ENCODE results near the gene RASSF4. TPM values are rescaled to one million over a fixed set of nuclear protein-coding genes. Genes with fewer than 3 reads are reported as not detected.

Gene RASSF4
- total and polyA plus RNA-seq, 2 experiments from 2014 or later: 2.1 to 2.3 TPM

- Histone ChIP-seq H3K36me3 (ENCODE audit: low read depth) (no peaks in the 10 kb centered on the region), H4K20me1 (ENCODE audit: insufficient read depth) (no peaks in the 10 kb centered on the region), H3F3A (ENCODE audit: insufficient read depth) (no peaks in the 10 kb centered on the region; the same call in 1 of the 2 replicates), H3K27me3 (replicated peaks; ENCODE audit: insufficient read depth) (no peaks in the 10 kb centered on the region), H3K4me1 (ENCODE audit: insufficient read depth) (peaks cover 12% of the 10 kb centered on the region), H3K9me2 (ENCODE audit: insufficient read depth) (no peaks in the 10 kb centered on the region), H3K4me3 (no peak overlapping the region), H3K79me2 (ENCODE audit: insufficient read depth) (no peaks in the 10 kb centered on the region), H3K9ac (no peak overlapping the region), H3K27ac (no peak overlapping the region), H3K9me3 (ENCODE audit: low read depth) (no peaks in the 10 kb centered on the region), H2AFZ (no peak overlapping the region), H3K4me2 (ENCODE audit: unreplicated experiment) (no peak overlapping the region)
- WGBS, 2 experiments (ENCODE audit: low coverage in 1 of 2, low lambda C conversion rate in 2 of 2, missing lambda C conversion rate in 2 of 2): 64 to 69% methylated on average over 7 of the region's 7 CpGs
- TF ChIP-seq EZH2phosphoT487 (IDR thresholded peaks at IDR 0.05; ENCODE audit: insufficient read depth, low read depth) (no peak), EZH2 (IDR thresholded peaks at IDR 0.05; ENCODE audit: insufficient read depth, poor library complexity, severe bottlenecking) (no peak)
- in situ Hi-C loops (cut with MboI): no loop called here
- peak; percentile 19 for DNase-seq
These were observed 20.6 kb upstream of the RASSF4 start for GRCh38 chr10:44938956-44939355.

GRCh38 chr10:44939691-44940401, 19.8 kb upstream of the RASSF4 start:
- H3K4me1 ChIP-seq (ENCODE audit: insufficient read depth): peaks cover 12% of the 10 kb centered on the region
- H3K9me2 ChIP-seq (ENCODE audit: insufficient read depth): no peaks in the 10 kb centered on the region
- H3K9ac ChIP-seq: no peak overlapping the region
- no peak for DNase-seq
- no peak overlapping the region for H3K27ac ChIP-seq
- 72 to 76% methylated on average over 7 of the region's 7 CpGs for WGBS, 2 experiments (ENCODE audit: low coverage in 1 of 2, low lambda C conversion rate in 2 of 2, missing lambda C conversion rate in 2 of 2)
- 0 out of 2 replicates have a peak, but pooled peaks cover 3% of the 10 kb centered on the region for H3K27me3 ChIP-seq (replicated peaks; ENCODE audit: insufficient read depth)
- H3K36me3 ChIP-seq (ENCODE audit: low read depth): no peaks in the 10 kb centered on the region
- H2AFZ ChIP-seq: no peak overlapping the region
- H3K4me3 ChIP-seq: no peak overlapping the region
- no peak for TF ChIP-seq EZH2phosphoT487 (IDR thresholded peaks at IDR 0.05; ENCODE audit: insufficient read depth, low read depth)
- no peak for TF ChIP-seq EZH2 (IDR thresholded peaks at IDR 0.05; ENCODE audit: insufficient read depth, poor library complexity, severe bottlenecking)
- H3K79me2 ChIP-seq (ENCODE audit: insufficient read depth): no peaks in the 10 kb centered on the region
- H3K4me2 ChIP-seq (ENCODE audit: unreplicated experiment): no peak overlapping the region
- no peaks in the 10 kb centered on the region for H3K9me3 ChIP-seq (ENCODE audit: low read depth)
- H4K20me1 ChIP-seq (ENCODE audit: insufficient read depth): no peaks in the 10 kb centered on the region
- no peaks in the 10 kb centered on the region; the same call in 1 of the 2 replicates for H3F3A ChIP-seq (ENCODE audit: insufficient read depth)
- in situ Hi-C loops (cut with MboI): no loop called here

GRCh38 chr10:44944354-44944753, 15.2 kb upstream of the RASSF4 start:
- Histone ChIP-seq H3F3A (ENCODE audit: insufficient read depth) (no peaks in the 10 kb centered on the region), H3K27ac (no peak overlapping the region), H4K20me1 (ENCODE audit: insufficient read depth) (no peaks in the 10 kb centered on the region), H3K9me3 (ENCODE audit: low read depth) (no peaks in the 10 kb centered on the region), H3K4me1 (ENCODE audit: insufficient read depth) (no peaks in the 10 kb centered on the region), H3K4me2 (ENCODE audit: unreplicated experiment) (no peak overlapping the region), H3K9me2 (ENCODE audit: insufficient read depth) (no peaks in the 10 kb centered on the region), H3K9ac (no peak overlapping the region), H3K36me3 (ENCODE audit: low read depth) (no peaks in the 10 kb centered on the region), H3K4me3 (no peak overlapping the region), H3K79me2 (ENCODE audit: insufficient read depth) (no peaks in the 10 kb centered on the region), H3K27me3 (replicated peaks; ENCODE audit: insufficient read depth) (0 out of 2 replicates have a peak, but pooled peaks cover 3% of the 10 kb centered on the region), H2AFZ (no peak overlapping the region)
- in situ Hi-C loops (cut with MboI): no loop called here
- DNase-seq: no peak
- TF ChIP-seq EZH2 (IDR thresholded peaks at IDR 0.05; ENCODE audit: insufficient read depth, poor library complexity, severe bottlenecking): no peak
- TF ChIP-seq EZH2phosphoT487 (IDR thresholded peaks at IDR 0.05; ENCODE audit: insufficient read depth, low read depth): no peak
- 13 to 23% methylated on average over 1 of the region's 1 CpG for WGBS, 2 experiments (ENCODE audit: low coverage in 1 of 2, low lambda C conversion rate in 2 of 2, missing lambda C conversion rate in 2 of 2)

GRCh38 chr10:44946205-44946604, 13.4 kb upstream of the RASSF4 start:
- no peak overlapping the region for H3K4me3 ChIP-seq

More at GRCh38 chr10:44946205-44946604, 13.4 kb upstream of the RASSF4 start:
- H3K27me3 ChIP-seq (replicated peaks; ENCODE audit: insufficient read depth): 0 out of 2 replicates have a peak, but pooled peaks cover 3% of the 10 kb centered on the region
- 39 to 57% methylated on average over 2 of the region's 2 CpGs for WGBS, 2 experiments (ENCODE audit: low coverage in 1 of 2, low lambda C conversion rate in 2 of 2, missing lambda C conversion rate in 2 of 2)
- no peaks in the 10 kb centered on the region for H3K9me3 ChIP-seq (ENCODE audit: low read depth)
- TF ChIP-seq EZH2 (IDR thresholded peaks at IDR 0.05; ENCODE audit: insufficient read depth, poor library complexity, severe bottlenecking): no peak
- no peak for TF ChIP-seq EZH2phosphoT487 (IDR thresholded peaks at IDR 0.05; ENCODE audit: insufficient read depth, low read depth)
- DNase-seq: peak; percentile 57
- no peaks in the 10 kb centered on the region for H3K4me1 ChIP-seq (ENCODE audit: insufficient read depth)
- H3K4me2 ChIP-seq (ENCODE audit: unreplicated experiment): no peak overlapping the region
- in situ Hi-C loops (cut with MboI): no loop called here
- H3K9me2 ChIP-seq (ENCODE audit: insufficient read depth): no peaks in the 10 kb centered on the region
- no peak overlapping the region for H3K27ac ChIP-seq
- H3K9ac ChIP-seq: no peak overlapping the region
- no peaks in the 10 kb centered on the region for H3F3A ChIP-seq (ENCODE audit: insufficient read depth)
- no peaks in the 10 kb centered on the region for H4K20me1 ChIP-seq (ENCODE audit: insufficient read depth)
- H3K36me3 ChIP-seq (ENCODE audit: low read depth): no peaks in the 10 kb centered on the region
- H2AFZ ChIP-seq: no peak overlapping the region
- no peaks in the 10 kb centered on the region for H3K79me2 ChIP-seq (ENCODE audit: insufficient read depth)
